Inferior parietal cortex (tissue), 1 donor: Measurements from ENCODE around the gene ABR.
"Not testable (repeated sequence)": the region's sequence is repeated elsewhere in the genome, so short reads cannot be mapped to it uniquely, and the experiment has no call there.

ENCODE experiments used
- DNase-seq: peaks from one replicate; pipeline ENCODE4 v3.0.0-alpha.2; 2016; ENCODE audit errors: extremely low spot score

The ABR gene

GRCh38 chr17:1201132-1201702 is 21.4 kb upstream of the ABR start:
- no peak for DNase-seq

GRCh38 chr17:1199271-1199743 is 19.5 kb upstream of the ABR start:
- not testable (repeated sequence) for DNase-seq

- no peak for DNase-seq
These were observed 18.2 kb upstream of the ABR start for GRCh38 chr17:1197781-1198490.

- no peak for DNase-seq
These were observed 17.6 kb upstream of the ABR start for GRCh38 chr17:1197379-1197778.

GRCh38 chr17:1196946-1197345 is 17.2 kb upstream of the ABR start:
- no peak for DNase-seq

GRCh38 chr17:1192911-1193699 is 13.3 kb upstream of the ABR start:
- no peak for DNase-seq

- no peak for DNase-seq
These were observed 11.1 kb upstream of the ABR start for GRCh38 chr17:1190751-1191331.

GRCh38 chr17:1188812-1189504 is 9.2 kb upstream of the ABR start:
- no peak for DNase-seq

- DNase-seq, result peak; percentile 75
These were observed 7.4 kb upstream of the ABR start for GRCh38 chr17:1186923-1187771.

- no peak for DNase-seq
These were observed 6.5 kb upstream of the ABR start for GRCh38 chr17:1186214-1186820.

GRCh38 chr17:1183171-1183873 is 3.5 kb upstream of the ABR start:
- DNase-seq, result no peak

- no peak for DNase-seq
These were observed 3.0 kb upstream of the ABR start for GRCh38 chr17:1182811-1183170.

GRCh38 chr17:1181753-1182137 is 2.0 kb upstream of the ABR start:
- DNase-seq, result no peak

- DNase-seq, result no peak
These were observed 1.4 kb upstream of the ABR start for GRCh38 chr17:1180958-1181752.

GRCh38 chr17:1179112-1179817 is 516 bp downstream of the ABR start:
- DNase-seq, result no peak

GRCh38 chr17:1177016-1177700 is 2.6 kb downstream of the ABR start:
- DNase-seq, result no peak

- DNase-seq, result no peak
These were observed 5.4 kb downstream of the ABR start for GRCh38 chr17:1174263-1174880.
